GM13976 (cell line): ENCODE results near the gene UNC5A.

Experiments
- DNase-seq: peaks from one replicate; pipeline ENCODE4 v3.0.0; 2012; ENCODE audit warnings: low spot score
- CTCF ChIP-seq: IDR thresholded peaks from 2 replicates; pipeline ENCODE4 v1.5.1; 2012; ENCODE audit warnings: borderline replicate concordance, mild to moderate bottlenecking; ENCODE audit not compliant: insufficient read depth; ENCODE audit errors: extremely low read depth, missing control alignments, control extremely low read depth
- in situ Hi-C: fragments of 300-500 bp; cut with MboI; formaldehyde crosslinking; loops from one replicate; pipeline ENCODE4 v1.12.0; 2022; ENCODE audit warnings: low sequenced_read_pairs, mixed read lengths, inconsistent platforms; ENCODE audit not compliant: unreplicated experiment

UNC5A gene

GRCh38 chr5:176912115-176912514 lies 101.8 kb downstream of the UNC5A start:
- DNase-seq, result no peak
- in situ Hi-C loops, result no loop called here
- no peak for TF ChIP-seq CTCF

DNA sequence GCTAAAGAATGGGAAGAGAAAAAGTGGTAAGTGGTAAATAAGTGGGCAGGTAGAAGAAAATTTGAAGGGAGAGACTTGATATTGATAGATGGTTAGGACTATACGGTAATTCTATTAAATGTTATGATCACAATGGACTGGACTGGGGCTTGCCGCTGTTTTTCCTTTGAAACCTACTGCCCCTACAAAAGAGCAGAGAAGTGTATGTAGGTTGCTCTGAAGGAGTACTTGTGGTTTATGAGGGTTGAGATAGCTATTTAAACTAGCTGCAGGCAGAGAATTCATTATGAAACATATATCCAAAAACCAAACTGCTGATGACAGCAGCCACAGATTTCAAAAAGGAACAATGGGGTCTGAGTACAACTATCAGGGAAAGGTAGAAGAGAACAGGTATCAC lies 105.5 kb downstream of the UNC5A start:
- no peak for DNase-seq
- in situ Hi-C loops, result no loop called here
- TF ChIP-seq CTCF, result no peak

- TF ChIP-seq CTCF, result no peak
- in situ Hi-C loops, result no loop called here
- no peak for DNase-seq
Measured at GRCh38 chr5:176916337-176916736, 106.0 kb downstream of the UNC5A start.

- in situ Hi-C loops, result no loop called here
- DNase-seq, result no peak
- no peak for TF ChIP-seq CTCF
Measured at GRCh38 chr5:176918613-176919012, 108.3 kb downstream of the UNC5A start.

GRCh38 chr5:176921714-176922113 lies 111.4 kb downstream of the UNC5A start:
- TF ChIP-seq CTCF, result no peak
- DNase-seq, result no peak
- in situ Hi-C loops, result no loop called here

- DNase-seq, result no peak
- TF ChIP-seq CTCF, result no peak
- in situ Hi-C loops, result no loop called here
Measured at GRCh38 chr5:176922817-176923216, 112.5 kb downstream of the UNC5A start.

DNA sequence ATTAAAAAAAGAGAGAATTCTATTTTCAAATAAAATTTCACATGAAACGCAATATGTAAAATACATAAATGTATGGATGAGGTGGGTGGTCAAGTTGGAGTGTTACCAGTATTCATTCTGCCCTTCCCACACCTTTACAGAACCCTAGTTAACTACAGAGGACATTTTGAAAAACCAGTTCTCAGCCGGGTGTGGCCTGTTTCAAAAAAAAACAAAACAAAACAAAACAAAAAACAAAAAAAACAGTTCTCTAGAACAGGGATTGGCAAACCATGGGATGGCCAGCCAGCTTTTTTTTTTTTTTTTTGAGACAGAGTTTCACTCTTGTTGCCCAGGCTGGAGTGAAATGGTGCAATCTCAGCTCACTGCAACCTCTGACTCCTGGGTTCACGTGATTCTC lies 117.2 kb downstream of the UNC5A start:
- no peak for DNase-seq
- TF ChIP-seq CTCF, result no peak
- in situ Hi-C loops, result no loop called here
